Activated T-helper 1 cell treated with Interleukin-2 at 50 U/mL for 16 hours (primary cell): ENCODE data around the gene CLCN6.
A peak's percentile ranks its signal among the peaks of the same experiment; 100 is the strongest.

Experiments used
- DNase-seq: peaks from one replicate; pipeline ENCODE4 v3.0.0-alpha.2; 2020; ENCODE audit warnings: low read depth

Gene CLCN6

GRCh38 chr1:11805422-11806306 is at the start of gene CLCN6, which contains the start of gene MTHFR:
CLCN6 (plus strand) TSS chr1:11806191; CDS start chr1:11806263, 72 bp downstream.
MTHFR (minus strand) TSS chr1:11805964; CDS start chr1:11803116, 2,848 bp downstream.
- peak; percentile 97 for DNase-seq

GRCh38 chr1:11757047-11757446 is 48.9 kb upstream of the CLCN6 start:
- no peak for DNase-seq

- DNase-seq, result no peak
Observed at GRCh38 chr1:11759791-11760190, 46.2 kb upstream of the CLCN6 start.

- no peak for DNase-seq
Observed at GRCh38 chr1:11761285-11761684, 44.7 kb upstream of the CLCN6 start.

GRCh38 chr1:11761988-11762406 is 44.0 kb upstream of the CLCN6 start, which contains the start of gene C1orf167:
C1orf167 (plus strand) TSS chr1:11762193; CDS start chr1:11764401, 2,208 bp downstream.
- DNase-seq, result no peak

GRCh38 chr1:11764115-11764514 is 41.9 kb upstream of the CLCN6 start:
- DNase-seq, result no peak

- no peak for DNase-seq
Observed at GRCh38 chr1:11764519-11764918, 41.5 kb upstream of the CLCN6 start.

GRCh38 chr1:11765661-11766428 is 40.1 kb upstream of the CLCN6 start:
- DNase-seq, result no peak

GRCh38 chr1:11766429-11766776 is 39.6 kb upstream of the CLCN6 start:
- DNase-seq, result no peak

GRCh38 chr1:11767922-11768704 is 37.9 kb upstream of the CLCN6 start:
- no peak for DNase-seq

GRCh38 chr1:11768821-11769220 is 37.2 kb upstream of the CLCN6 start:
- DNase-seq, result no peak

- no peak for DNase-seq
Observed at GRCh38 chr1:11769274-11769673, 36.7 kb upstream of the CLCN6 start.

- DNase-seq, result no peak
Observed at GRCh38 chr1:11770011-11770410, 36.0 kb upstream of the CLCN6 start.

- DNase-seq, result no peak
Observed at GRCh38 chr1:11771481-11772043, 34.4 kb upstream of the CLCN6 start.

- DNase-seq, result no peak
Observed at GRCh38 chr1:11772458-11772857, 33.5 kb upstream of the CLCN6 start.

- no peak for DNase-seq
Observed at GRCh38 chr1:11774753-11775152, 31.2 kb upstream of the CLCN6 start.

GRCh38 chr1:11777658-11778322 is 28.2 kb upstream of the CLCN6 start:
- DNase-seq, result no peak

GRCh38 chr1:11778336-11778735 is 27.7 kb upstream of the CLCN6 start:
- no peak for DNase-seq

GRCh38 chr1:11778844-11779623 is 27.0 kb upstream of the CLCN6 start:
- no peak for DNase-seq

GRCh38 chr1:11779715-11780379 is 26.1 kb upstream of the CLCN6 start:
- no peak for DNase-seq
